SJSA1 (cell line): ENCODE data around the gene CIITA. TPM values are rescaled to one million over a fixed set of nuclear protein-coding genes. Genes with fewer than 3 reads are reported as not detected.
A peak's percentile ranks its signal among the peaks of the same experiment; 100 is the strongest.

Experiments used
- DNase-seq, 2 experiments: peaks; one replicate each; pipeline ENCODE4 v3.0.0-alpha.2; 2015 to 2020; ENCODE audit warnings: low spot score in 2 of 2, low read depth in 1 of 2
- H3K27ac ChIP-seq: fragments of 250-450 bp; sonication (Bioruptor Pico); 2 replicates; pipeline ENCODE4 v1.5.1; 2020; ENCODE audit warnings: mild to moderate bottlenecking, moderate library complexity
- H3K27me3 ChIP-seq: fragments of 250-450 bp; sonication (Bioruptor Pico); replicated peaks from 2 replicates; pipeline ENCODE4 v1.5.1; 2020; ENCODE audit warnings: mild to moderate bottlenecking, moderate library complexity
- H3K36me3 ChIP-seq: fragments of 250-450 bp; sonication (Bioruptor Pico); 2 replicates; pipeline ENCODE4 v1.5.1; 2020; ENCODE audit warnings: mild to moderate bottlenecking
- H3K4me1 ChIP-seq: fragments of 250-450 bp; sonication (Bioruptor Pico); replicated peaks from 2 replicates; pipeline ENCODE4 v1.6.1; 2021; ENCODE audit warnings: mild to moderate bottlenecking
- H3K4me3 ChIP-seq: fragments of 250-450 bp; sonication (Bioruptor Pico); 2 replicates; pipeline ENCODE4 v1.5.1; 2020; ENCODE audit warnings: mild to moderate bottlenecking
- H3K9me3 ChIP-seq: fragments of 250-450 bp; sonication (Bioruptor Pico); replicated peaks from 2 replicates; pipeline ENCODE4 v1.5.1; 2020; ENCODE audit warnings: mild to moderate bottlenecking
- total RNA-seq: library from RNA; depleted of rRNA; stranded (reverse); fragments of >200 nt; shearing (Covaris generic); gene quantifications from 2 replicates; pipeline ENCODE4 v1.2.3, GENCODE V29; 2014

CIITA gene
- total RNA-seq, 1 experiment from 2014 or later, result 0.08 TPM

DNA sequence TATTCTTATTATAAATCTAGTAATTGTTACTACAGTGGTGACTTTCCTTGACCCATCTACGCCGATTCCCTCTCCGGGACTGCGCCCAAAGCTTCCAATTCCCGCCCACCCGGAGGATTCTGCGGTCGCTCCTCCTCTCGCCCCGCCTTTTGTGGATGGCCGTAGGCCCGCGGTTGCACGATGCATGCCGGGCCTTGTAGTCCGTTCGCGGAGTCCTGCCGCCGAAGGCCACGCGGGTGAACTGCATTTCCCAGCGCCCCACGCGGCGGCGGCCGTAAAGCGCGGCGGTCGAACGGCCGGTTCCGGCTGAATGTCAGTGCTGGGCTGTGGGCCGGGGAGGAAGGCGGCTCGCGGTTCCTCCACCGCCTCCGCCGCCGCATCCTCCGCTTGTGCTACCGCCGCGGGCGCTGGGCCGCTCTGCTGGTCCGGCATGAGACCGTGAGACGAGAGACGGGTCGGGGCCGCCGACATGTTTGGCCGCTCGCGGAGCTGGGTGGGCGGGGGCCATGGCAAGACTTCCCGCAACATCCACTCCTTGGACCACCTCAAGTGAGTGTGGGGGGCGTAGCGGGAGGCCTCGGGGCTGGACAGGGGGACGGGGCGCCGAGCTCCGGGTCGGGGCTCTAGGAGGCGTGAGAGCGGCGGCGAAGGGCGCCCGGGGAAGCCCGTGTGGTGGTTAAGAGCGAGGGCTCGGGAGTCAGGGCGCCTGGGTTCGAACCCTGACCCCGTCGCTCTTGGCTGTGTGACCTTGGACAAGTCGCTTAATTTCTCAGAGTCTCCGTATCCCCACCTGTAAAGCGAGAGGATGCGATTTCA lies 67.5 kb downstream of the CIITA start, which contains the start of gene CLEC16A:
TSS of gene CLEC16A (plus strand) at position 316 of the 816 bp plus-strand sequence. CDS start at position 470, 154 bp downstream.
- DNase-seq, result peak; percentile 89 to 96
- Histone ChIP-seq H3K36me3 (peaks cover 5% of the 10 kb centered on the region; the same call in 1 of the 2 replicates), H3K4me3 (peak within 1 kb of the TSS; percentile 83), H3K4me1 (peaks cover 22% of the 10 kb centered on the region), H3K27ac (no peak within 1 kb of the TSS), H3K27me3 (no peaks in the 10 kb centered on the region), H3K9me3 (no peaks in the 10 kb centered on the region)

DNA sequence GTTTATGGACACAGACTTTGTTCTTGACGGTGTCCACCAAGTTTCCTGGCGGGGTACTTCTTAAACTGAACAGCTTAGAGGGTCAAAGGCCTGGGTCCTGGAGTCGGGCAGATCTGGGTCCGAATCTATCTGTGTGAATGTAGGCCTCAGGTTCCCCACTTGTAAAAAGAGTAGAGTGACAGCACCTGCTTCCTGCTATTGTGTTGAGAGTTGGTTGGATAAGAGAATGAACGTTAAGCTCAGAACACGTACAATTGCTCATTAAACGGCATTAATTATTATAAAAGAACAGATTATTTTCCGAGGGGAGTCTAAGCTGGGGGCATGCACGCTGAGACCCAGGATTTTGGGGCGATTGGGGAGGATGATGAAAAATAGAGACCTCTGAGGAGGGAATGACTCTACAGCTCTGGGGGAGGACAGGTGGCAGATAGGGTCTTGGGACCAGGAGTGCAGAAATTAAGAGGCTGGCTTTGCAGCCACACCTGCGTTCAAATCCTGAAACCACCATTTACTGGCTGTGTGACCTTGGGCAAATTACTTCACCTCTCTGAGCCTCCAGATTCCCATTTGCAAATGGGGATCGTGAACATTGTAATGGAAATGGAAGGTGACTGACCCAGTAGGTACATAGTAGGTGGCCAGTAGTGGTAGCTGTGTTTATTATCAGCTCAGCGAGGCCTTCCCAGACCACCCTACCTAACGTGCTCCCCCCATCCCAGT lies 68.2 kb downstream of the CIITA start:
- no peak for DNase-seq
- no peak overlapping the region for H3K27ac ChIP-seq
- H3K27me3 ChIP-seq, result no peaks in the 10 kb centered on the region
- H3K36me3 ChIP-seq, result no peaks in the 10 kb centered on the region
- peak overlapping the region; percentile 83 for H3K4me3 ChIP-seq
- H3K9me3 ChIP-seq, result no peaks in the 10 kb centered on the region
- H3K4me1 ChIP-seq, result peaks cover 21% of the 10 kb centered on the region

DNA sequence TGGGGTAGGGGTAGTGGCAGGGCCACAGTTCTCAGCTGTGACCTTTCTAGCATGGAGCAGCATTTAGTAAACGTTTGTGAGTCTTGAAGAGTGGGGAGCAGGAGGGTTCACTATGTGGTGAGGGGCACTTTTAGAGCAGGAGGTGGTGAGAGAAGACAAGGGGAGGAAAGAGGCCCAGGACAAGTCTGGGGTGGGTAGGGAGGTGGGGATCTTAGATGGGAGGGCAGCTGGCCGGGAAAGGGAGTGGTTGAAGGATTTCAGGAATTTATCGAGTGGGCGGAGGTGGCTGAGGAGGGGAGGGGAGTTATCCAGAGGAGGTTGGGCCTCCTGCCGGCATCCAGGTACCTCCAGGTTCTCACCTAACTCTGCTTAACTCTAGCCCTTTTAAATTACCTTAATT lies 69.3 kb downstream of the CIITA start:
- peaks cover 10% of the 10 kb centered on the region for H3K4me1 ChIP-seq
- no peak overlapping the region for H3K4me3 ChIP-seq
- no peaks in the 10 kb centered on the region for H3K36me3 ChIP-seq
- H3K27me3 ChIP-seq, result no peaks in the 10 kb centered on the region
- H3K9me3 ChIP-seq, result no peaks in the 10 kb centered on the region
- no peak for DNase-seq
- H3K27ac ChIP-seq, result no peak overlapping the region

DNA sequence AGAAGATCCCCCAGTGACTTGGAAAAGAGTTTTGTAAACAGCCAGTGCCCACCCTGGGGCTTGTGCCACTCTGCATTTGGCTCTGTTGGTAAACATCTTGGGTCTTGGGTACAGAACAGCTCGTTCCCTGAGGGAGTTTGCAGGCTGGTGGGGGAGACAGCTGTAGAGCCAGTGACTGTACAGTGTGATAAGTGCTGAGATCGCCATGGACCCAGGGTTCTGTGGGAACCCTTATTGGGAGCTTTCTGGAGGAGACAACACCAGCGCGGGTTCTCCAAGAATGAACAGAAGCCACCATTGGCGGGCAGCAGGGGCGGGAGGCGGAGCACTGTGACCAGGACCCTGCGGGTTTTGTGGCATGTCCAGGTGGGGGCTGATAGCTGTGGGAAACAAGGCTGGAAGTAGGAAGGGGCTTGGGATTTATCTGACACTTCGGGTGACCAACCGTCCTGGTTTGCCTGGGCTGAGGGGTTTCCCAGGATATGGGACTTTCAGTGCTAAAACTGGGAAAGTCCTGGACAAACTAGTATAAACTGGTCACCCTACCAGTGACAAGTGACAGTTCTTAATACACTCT lies 70.3 kb downstream of the CIITA start:
- DNase-seq, result no peak
- H3K36me3 ChIP-seq, result no peaks in the 10 kb centered on the region
- no peak overlapping the region for H3K4me3 ChIP-seq
- H3K27me3 ChIP-seq, result no peaks in the 10 kb centered on the region
- H3K4me1 ChIP-seq, result peaks cover 8% of the 10 kb centered on the region
- H3K9me3 ChIP-seq, result no peaks in the 10 kb centered on the region
- H3K27ac ChIP-seq, result no peak overlapping the region

DNA sequence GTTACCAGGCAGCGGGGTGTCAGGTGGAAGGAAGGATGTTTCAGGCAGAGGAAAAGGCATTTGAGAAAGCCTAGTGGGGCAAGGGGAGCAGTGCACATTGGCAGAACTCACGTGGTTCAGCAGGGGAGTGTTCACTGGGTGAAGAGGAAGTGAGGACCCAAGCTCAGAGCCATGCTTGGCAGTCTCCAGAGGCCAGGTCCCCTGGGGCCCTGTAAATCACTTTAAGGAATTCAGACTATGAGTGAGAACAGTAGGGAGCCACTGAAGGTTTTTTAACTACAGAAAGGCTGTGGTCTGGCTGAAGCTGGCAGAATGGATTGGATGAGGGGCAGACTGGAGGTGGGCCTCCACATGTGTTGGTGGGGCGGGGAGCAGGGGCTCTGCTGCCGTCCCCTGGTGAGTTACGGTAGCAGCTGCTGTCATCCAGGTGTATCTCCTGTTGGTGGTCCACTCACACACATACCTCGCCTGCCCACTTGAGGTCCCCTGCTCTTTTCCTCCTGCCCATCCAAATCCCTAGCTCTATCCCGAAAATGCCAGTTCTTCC lies 72.5 kb downstream of the CIITA start:
- Histone ChIP-seq H3K36me3 (no peaks in the 10 kb centered on the region), H3K27me3 (no peaks in the 10 kb centered on the region), H3K4me3 (no peak overlapping the region), H3K4me1 (peaks cover 4% of the 10 kb centered on the region; the same call in 1 of the 2 replicates), H3K27ac (no peak overlapping the region), H3K9me3 (no peaks in the 10 kb centered on the region)
- no peak for DNase-seq

DNA sequence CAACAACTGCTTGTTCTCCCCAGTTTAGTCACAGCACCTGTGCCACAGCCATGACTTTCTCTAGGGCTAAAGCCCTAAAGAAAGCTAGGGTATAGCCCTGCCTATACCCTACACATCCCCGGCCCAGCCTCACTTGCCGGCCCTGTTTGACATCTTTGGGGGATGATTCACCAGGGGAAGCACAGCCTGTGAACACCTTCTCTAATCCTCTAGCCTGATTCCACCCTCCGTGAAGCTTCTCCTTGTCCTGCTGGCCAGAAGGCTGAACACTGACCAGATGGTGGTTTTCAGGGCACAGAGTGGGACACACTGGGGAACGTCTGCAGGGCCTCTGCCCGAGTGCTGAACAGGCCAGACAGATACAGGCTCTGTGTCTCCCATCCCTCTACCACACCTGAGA lies 73.4 kb downstream of the CIITA start:
- Histone ChIP-seq H3K36me3 (no peaks in the 10 kb centered on the region), H3K27ac (no peak overlapping the region), H3K27me3 (no peaks in the 10 kb centered on the region), H3K9me3 (no peaks in the 10 kb centered on the region), H3K4me1 (peaks cover 2% of the 10 kb centered on the region; the same call in 1 of the 2 replicates), H3K4me3 (no peak overlapping the region)
- DNase-seq, result no peak

DNA sequence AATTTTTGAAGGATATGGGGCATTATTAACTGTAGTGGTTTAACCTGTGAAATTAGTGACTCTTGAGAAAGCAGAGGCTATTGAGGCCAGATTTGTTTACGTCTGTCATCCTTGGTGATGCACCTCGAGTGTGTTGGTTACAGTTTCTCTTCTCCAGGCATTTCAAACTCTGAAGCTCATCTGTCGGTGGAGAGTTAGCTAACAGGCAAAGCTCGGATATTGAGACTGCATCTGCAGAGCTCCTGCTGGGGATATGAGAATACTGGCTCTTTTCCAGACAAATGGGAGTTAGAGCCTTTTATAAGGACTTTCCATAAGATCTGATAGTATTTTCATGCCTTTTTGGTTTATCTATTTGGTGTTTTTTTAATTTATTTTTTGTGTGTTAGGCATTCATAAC lies 74.0 kb downstream of the CIITA start:
- DNase-seq, result no peak
- H3K9me3 ChIP-seq, result no peaks in the 10 kb centered on the region
- no peaks in the 10 kb centered on the region for H3K27me3 ChIP-seq
- H3K4me3 ChIP-seq, result no peak overlapping the region
- no peak overlapping the region for H3K27ac ChIP-seq
- H3K4me1 ChIP-seq, result no peaks in the 10 kb centered on the region
- no peaks in the 10 kb centered on the region for H3K36me3 ChIP-seq

DNA sequence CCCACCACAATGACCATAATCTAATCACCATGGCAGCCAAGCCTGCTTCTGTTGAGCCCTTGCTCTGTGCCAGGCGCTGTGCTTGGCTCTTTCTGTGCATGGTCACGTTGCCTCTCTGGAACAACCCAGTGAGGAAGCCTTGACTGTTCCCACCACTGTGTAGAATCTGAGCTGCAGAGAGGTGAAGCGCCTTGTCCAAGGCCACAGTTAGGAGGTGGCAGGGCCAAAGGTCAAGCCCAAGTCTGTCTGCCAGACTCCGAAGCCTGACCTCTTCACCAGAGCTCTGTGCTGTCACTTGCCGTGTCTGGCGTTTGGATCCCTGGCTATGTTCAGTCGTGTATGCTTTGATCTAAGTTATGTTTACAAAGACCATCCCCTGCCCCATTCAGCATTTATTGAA lies 77.9 kb downstream of the CIITA start:
- no peak for DNase-seq
- Histone ChIP-seq H3K4me3 (no peak overlapping the region), H3K9me3 (no peaks in the 10 kb centered on the region), H3K27ac (no peak overlapping the region), H3K27me3 (no peaks in the 10 kb centered on the region), H3K36me3 (peaks cover 3% of the 10 kb centered on the region; the same call in 1 of the 2 replicates), H3K4me1 (peaks cover 10% of the 10 kb centered on the region)

DNA sequence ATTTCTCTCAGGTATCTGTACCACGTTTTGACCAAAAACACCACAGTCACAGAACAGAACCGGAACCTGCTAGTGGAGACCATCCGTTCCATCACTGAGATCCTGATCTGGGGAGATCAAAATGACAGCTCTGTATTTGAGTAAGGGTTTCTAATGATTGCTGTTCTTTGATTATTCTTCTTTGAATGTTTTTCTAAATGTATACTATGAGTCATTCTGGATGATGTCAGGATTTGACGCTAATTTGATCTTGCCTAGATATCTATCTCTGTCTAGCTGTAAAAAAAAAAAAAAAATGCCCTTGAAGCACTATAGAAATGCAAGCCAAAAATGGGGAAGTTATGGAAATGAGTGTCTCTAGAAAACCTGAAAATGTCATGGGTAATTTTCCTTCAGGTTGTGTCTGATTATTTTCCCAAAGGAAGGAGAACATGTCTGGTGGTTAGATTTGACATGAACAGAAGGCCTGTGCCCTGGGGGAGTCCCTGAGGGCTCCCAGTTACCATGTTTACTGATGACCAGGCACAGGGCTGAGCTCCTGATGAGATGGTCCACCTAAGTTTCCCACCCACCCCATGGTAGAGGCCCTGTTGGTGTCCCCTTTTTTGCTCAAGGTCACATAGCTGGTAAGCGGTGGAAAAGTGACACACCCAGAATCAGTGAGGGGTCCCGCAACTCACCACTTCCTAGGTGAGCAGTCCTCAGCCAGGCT lies 80.9 kb downstream of the CIITA start:
- no peak overlapping the region for H3K4me3 ChIP-seq
- no peak overlapping the region for H3K27ac ChIP-seq
- H3K36me3 ChIP-seq, result peaks cover 9% of the 10 kb centered on the region

DNA sequence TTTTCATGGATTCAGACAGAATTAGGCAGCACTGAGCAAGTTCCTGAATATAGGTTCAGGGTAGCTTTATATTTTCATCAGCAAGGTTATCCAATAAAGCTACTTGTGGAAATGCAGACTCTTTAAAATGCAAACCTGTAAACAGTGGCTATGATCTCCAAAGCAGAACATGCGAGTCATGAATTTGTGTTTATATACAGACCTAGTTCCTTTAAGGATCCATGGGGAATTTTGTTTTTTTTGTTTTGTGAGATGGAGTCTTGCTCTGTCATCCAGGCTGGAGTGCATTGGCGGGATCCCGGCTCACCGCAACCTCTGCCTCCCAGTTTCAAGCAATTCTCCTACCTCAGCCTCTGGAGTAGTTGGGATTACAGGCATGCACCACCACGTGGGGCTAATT lies 82.2 kb downstream of the CIITA start:
- Histone ChIP-seq H3K4me3 (no peak overlapping the region), H3K9me3 (no peaks in the 10 kb centered on the region)
- no peak for DNase-seq

More for the DNA sequence above, 80.9 kb downstream of the CIITA start:
- Histone ChIP-seq H3K27me3 (no peaks in the 10 kb centered on the region), H3K4me1 (peaks cover 26% of the 10 kb centered on the region), H3K9me3 (no peaks in the 10 kb centered on the region)
- no peak for DNase-seq

DNA sequence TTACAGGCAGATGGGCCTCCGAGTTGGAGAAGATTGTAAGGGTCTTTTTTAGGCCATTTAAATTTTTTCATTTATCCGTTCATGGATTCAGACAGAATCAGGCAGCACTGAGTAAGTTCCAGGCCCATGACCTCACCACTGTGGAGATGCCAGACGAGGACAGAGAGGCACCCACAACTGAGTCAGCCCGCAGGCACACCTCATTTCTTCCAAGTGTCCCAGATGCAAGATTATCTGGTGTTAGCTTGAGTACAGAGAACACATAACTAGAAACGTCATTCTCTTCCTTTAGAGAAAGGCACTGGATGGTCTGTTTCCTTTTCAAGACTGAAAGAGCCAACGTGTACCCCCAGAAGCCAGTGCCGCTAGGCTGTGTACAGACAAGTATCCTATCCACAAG lies 84.2 kb downstream of the CIITA start:
- H3K27me3 ChIP-seq, result no peaks in the 10 kb centered on the region
- peak overlapping the region; percentile 3; the same call in 1 of the 2 replicates for H3K27ac ChIP-seq
- peak; percentile 41 to 69 for DNase-seq
- peaks cover 27% of the 10 kb centered on the region for H3K36me3 ChIP-seq
- no peak overlapping the region for H3K4me3 ChIP-seq
- H3K9me3 ChIP-seq, result no peaks in the 10 kb centered on the region
- peaks cover 30% of the 10 kb centered on the region for H3K4me1 ChIP-seq

More for the DNA sequence above, 82.2 kb downstream of the CIITA start:
- Histone ChIP-seq H3K27me3 (no peaks in the 10 kb centered on the region), H3K4me1 (peaks cover 27% of the 10 kb centered on the region), H3K27ac (no peak overlapping the region), H3K36me3 (peaks cover 19% of the 10 kb centered on the region)

DNA sequence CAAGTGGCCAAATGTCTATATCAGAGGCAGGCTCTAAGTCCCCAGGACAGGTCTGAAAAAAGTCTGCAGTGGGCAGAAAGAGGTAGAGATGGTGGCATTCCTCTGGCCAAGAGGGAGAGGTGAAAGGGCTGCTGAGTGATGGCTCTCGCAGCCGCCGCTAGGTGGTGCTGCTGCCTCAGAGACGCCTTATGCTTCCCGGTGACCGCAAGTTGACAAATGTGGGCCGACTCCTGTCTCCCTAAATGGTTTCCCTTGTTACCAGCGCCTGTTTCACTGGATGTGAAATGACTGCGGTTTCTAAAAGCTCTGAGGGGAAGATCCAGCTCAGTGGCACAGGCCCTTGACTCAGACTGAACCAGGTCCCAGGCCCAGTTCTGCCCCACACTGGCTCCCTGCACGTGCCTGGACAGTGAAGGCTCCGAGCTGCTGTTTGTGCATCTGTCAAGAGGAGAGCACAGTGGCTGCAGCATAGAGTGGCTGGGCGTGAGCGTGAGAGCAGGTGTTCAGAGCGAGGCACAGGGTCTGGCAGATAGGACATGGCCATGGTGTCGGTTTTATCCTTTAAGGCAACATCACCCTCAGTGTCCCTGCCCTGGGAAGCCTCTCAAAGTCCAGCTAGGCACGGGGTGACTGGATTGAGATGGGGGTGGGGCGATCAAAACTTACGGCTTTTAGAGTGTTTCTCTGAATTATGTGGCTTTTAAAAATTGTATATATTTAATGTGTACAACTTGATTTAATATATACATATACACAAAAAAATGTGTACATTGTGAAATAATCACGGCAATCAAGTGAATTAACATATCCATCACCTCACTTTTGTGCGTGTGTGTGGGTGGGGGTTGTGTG lies 87.3 kb downstream of the CIITA start:
- peaks cover 28% of the 10 kb centered on the region for H3K36me3 ChIP-seq
- no peaks in the 10 kb centered on the region for H3K9me3 ChIP-seq
- DNase-seq, result peak; percentile 69 to 86
- no peaks in the 10 kb centered on the region for H3K27me3 ChIP-seq
- no peak overlapping the region for H3K27ac ChIP-seq
- H3K4me1 ChIP-seq, result peaks cover 21% of the 10 kb centered on the region
- no peak overlapping the region for H3K4me3 ChIP-seq
